Measurements from ENCODE around the gene RALGAPB. TPM values are rescaled to one million over a fixed set of nuclear protein-coding genes. Genes with fewer than 3 reads are reported as not detected.

Gene RALGAPB
- polyA plus RNA-seq, 1 experiment: 30.1 TPM

- H3K4me3 ChIP-seq (ENCODE audit: low read depth, low read length): no peak overlapping the region
- H3K27me3 ChIP-seq (ENCODE audit: control insufficient read depth, insufficient read depth, low read length): peaks cover 10% of the 10 kb centered on the region
- H3K27ac ChIP-seq (ENCODE audit: low read depth, low read length): no peak overlapping the region
- ChIA-PET POLR2A (no interaction called here), CTCF (no interaction called here)
- DNase-seq (ENCODE audit: low read depth, low spot score): no peak
- no peak for TF ChIP-seq CTCF (IDR thresholded peaks at IDR 0.05; ENCODE audit: low read depth, low read length)
- no peaks in the 10 kb centered on the region for H3K9me3 ChIP-seq (ENCODE audit: control insufficient read depth, insufficient read depth, low read length)
These were observed 150.4 kb downstream of the RALGAPB start for GRCh38 chr20:38623061-38623460.

- Histone ChIP-seq H3K27me3 (ENCODE audit: control insufficient read depth, insufficient read depth, low read length) (peaks cover 10% of the 10 kb centered on the region), H3K27ac (ENCODE audit: low read depth, low read length) (no peak overlapping the region), H3K4me3 (ENCODE audit: low read depth, low read length) (no peak overlapping the region), H3K9me3 (ENCODE audit: control insufficient read depth, insufficient read depth, low read length) (no peaks in the 10 kb centered on the region)
- no peak for TF ChIP-seq CTCF (IDR thresholded peaks at IDR 0.05; ENCODE audit: low read depth, low read length)
- no peak for DNase-seq (ENCODE audit: low read depth, low spot score)
- CTCF ChIA-PET: no interaction called here
- POLR2A ChIA-PET: no interaction called here
These were observed 151.4 kb downstream of the RALGAPB start for GRCh38 chr20:38624084-38624483.

- ChIA-PET POLR2A (no interaction called here), CTCF (no interaction called here)
- H3K27ac ChIP-seq (ENCODE audit: low read depth, low read length): no peak overlapping the region
- H3K9me3 ChIP-seq (ENCODE audit: control insufficient read depth, insufficient read depth, low read length): no peaks in the 10 kb centered on the region
- H3K27me3 ChIP-seq (ENCODE audit: control insufficient read depth, insufficient read depth, low read length): peaks cover 12% of the 10 kb centered on the region
- no peak for TF ChIP-seq CTCF (IDR thresholded peaks at IDR 0.05; ENCODE audit: low read depth, low read length)
- H3K4me3 ChIP-seq (ENCODE audit: low read depth, low read length): no peak overlapping the region
- no peak for DNase-seq (ENCODE audit: low read depth, low spot score)
These were observed 153.3 kb downstream of the RALGAPB start for GRCh38 chr20:38625896-38626295.

GRCh38 chr20:38626921-38627659 lies 154.4 kb downstream of the RALGAPB start:
- H3K27me3 ChIP-seq (ENCODE audit: control insufficient read depth, insufficient read depth, low read length): peaks cover 6% of the 10 kb centered on the region
- no peaks in the 10 kb centered on the region for H3K9me3 ChIP-seq (ENCODE audit: control insufficient read depth, insufficient read depth, low read length)
- no peak for DNase-seq (ENCODE audit: low read depth, low spot score)
- no peak for TF ChIP-seq CTCF (IDR thresholded peaks at IDR 0.05; ENCODE audit: low read depth, low read length)
- ChIA-PET CTCF (no interaction called here), POLR2A (no interaction called here)
- H3K4me3 ChIP-seq (ENCODE audit: low read depth, low read length): no peak overlapping the region
- no peak overlapping the region for H3K27ac ChIP-seq (ENCODE audit: low read depth, low read length)

Small RNA genes lying within 50 kb of the gene (small RNA-seq; reads per million reads assigned to genes)
- not detected for gene MIR548O2 (ENCODE audit: insufficient read length, low read depth)
- not detected for gene RF00056 (ENCODE audit: insufficient read length, low read depth)
- gene SNORA60 (ENCODE audit: insufficient read length, low read depth): not detected
- 64.3 reads per million, percentile 87 among the genes with 10 or more reads in this experiment for gene SNORA71A (ENCODE audit: insufficient read length, low read depth)
- 191 reads per million, percentile 91 among the genes with 10 or more reads in this experiment for gene SNORA71B (ENCODE audit: insufficient read length, low read depth)
- gene SNORA71C (ENCODE audit: insufficient read length, low read depth): not detected
- 106 reads per million, percentile 89 among the genes with 10 or more reads in this experiment for gene SNORA71D (ENCODE audit: insufficient read length, low read depth)
- not detected for gene SNORA71E (ENCODE audit: insufficient read length, low read depth)

Other genes starting within 250 kb of the RALGAPB start
- gene KIAA1755, start 212.1 kb upstream of the RALGAPB start, polyA plus RNA-seq (2011; rRNA removed): 2.9 and 3.5 TPM in 2 replicates
- gene BPI, start 168.7 kb upstream of the RALGAPB start, polyA plus RNA-seq (2011; rRNA removed): 0.04 and 0.12 TPM in 2 replicates
- gene LBP, start 126.4 kb upstream of the RALGAPB start, polyA plus RNA-seq (2011; rRNA removed): not detected in 2 replicates
- 14.4 and 18.5 TPM in 2 replicates for gene SNHG17, start 37.5 kb upstream of the RALGAPB start, polyA plus RNA-seq (2011; rRNA removed)
- gene ADIG, start 108.4 kb downstream of the RALGAPB start, polyA plus RNA-seq (2011; rRNA removed): not detected in 2 replicates
- gene ARHGAP40, start 129.0 kb downstream of the RALGAPB start, polyA plus RNA-seq (2011; rRNA removed): not detected in 2 replicates